ENCODE measurements around the gene BRD3.
"Not testable (repeated sequence)": the region's sequence is repeated elsewhere in the genome, so short reads cannot be mapped to it uniquely, and the experiment has no call there.

Gene BRD3

GRCh38 chr9:133990366-133991213, 77.2 kb downstream of the BRD3 start:
- DNase-seq, result no peak

- no peak for DNase-seq
Measured at GRCh38 chr9:133989625-133990365, 78.0 kb downstream of the BRD3 start.

- DNase-seq, result not testable (repeated sequence)
Measured at GRCh38 chr9:133988771-133989170, 79.1 kb downstream of the BRD3 start.

GRCh38 chr9:133987946-133988665, 79.7 kb downstream of the BRD3 start:
- no peak for DNase-seq

GRCh38 chr9:133987446-133987788, 80.4 kb downstream of the BRD3 start:
- DNase-seq, result no peak

GRCh38 chr9:133986774-133987445, 80.9 kb downstream of the BRD3 start:
- DNase-seq, result no peak

GRCh38 chr9:133986061-133986460, 81.8 kb downstream of the BRD3 start:
- no peak for DNase-seq

DNA sequence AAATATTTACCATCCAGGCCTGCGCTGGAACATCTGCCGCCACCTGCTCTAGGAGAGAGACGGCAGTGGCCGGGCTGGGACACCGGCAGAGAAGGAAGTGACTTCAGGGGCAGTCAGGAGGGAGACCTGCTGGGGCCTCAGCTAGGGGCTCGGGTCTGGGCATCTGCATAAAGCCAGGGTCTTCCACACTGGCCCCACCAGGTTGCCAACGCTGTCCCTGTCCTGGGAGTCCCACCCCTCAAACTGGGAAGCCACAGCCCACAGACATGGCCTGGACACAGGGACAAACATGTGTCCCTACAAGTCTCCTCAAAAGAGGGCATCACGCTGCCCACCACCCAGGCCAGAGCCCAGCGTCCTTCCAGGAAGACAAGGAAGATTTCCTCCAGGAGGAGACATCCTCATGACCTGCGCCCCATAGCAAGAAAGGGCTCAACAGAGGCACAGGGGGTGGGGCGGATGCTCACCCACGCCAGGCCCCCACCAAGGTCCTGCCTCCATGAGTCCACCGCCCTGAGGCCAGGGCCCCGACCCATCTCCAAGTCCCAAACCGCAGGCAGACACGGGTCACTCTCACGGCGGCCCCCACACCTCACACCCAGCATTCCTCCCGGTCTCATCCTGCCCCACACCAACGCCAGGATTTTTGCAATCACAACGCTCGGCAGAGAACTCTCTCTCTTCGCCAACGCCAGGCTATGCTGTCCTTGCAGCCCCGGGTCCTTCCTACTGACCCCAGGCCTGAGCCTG, 84.7 kb downstream of the BRD3 start:
- DNase-seq, result no peak

GRCh38 chr9:133981958-133982681, 85.7 kb downstream of the BRD3 start:
- no peak for DNase-seq

- DNase-seq, result no peak
Measured at GRCh38 chr9:133981589-133981957, 86.3 kb downstream of the BRD3 start.

- DNase-seq, result no peak
Measured at GRCh38 chr9:133980864-133981588, 86.8 kb downstream of the BRD3 start.

Measured in NCI-H2227 treated with DMSO at 0.1 percent for 48 hours (cell line).